HG03442 (cell line): Measurements from ENCODE around the gene ROBO2.

Experiments
- ATAC-seq: cut with Tn5 transposase; IDR thresholded peaks from one replicate; pipeline ENCODE4 v1.9.1; 2021; ENCODE audit warnings: mild to moderate bottlenecking, moderate library complexity; ENCODE audit not compliant: unreplicated experiment

Gene ROBO2

GRCh38 chr3:77541203-77541922 is 501.5 kb downstream of the ROBO2 start:
- ATAC-seq = no peak

- no peak for ATAC-seq
Observed at GRCh38 chr3:77546246-77546645, 506.3 kb downstream of the ROBO2 start.

- ATAC-seq = no peak
Observed at GRCh38 chr3:77549034-77549433, 509.1 kb downstream of the ROBO2 start.

- ATAC-seq = no peak
Observed at GRCh38 chr3:77553240-77553639, 513.3 kb downstream of the ROBO2 start.

- no peak for ATAC-seq
Observed at GRCh38 chr3:77562089-77562488, 522.2 kb downstream of the ROBO2 start.

GRCh38 chr3:77563012-77563411 is 523.1 kb downstream of the ROBO2 start:
- ATAC-seq = no peak

- no peak for ATAC-seq
Observed at GRCh38 chr3:77566055-77566454, 526.2 kb downstream of the ROBO2 start.

- ATAC-seq = no peak
Observed at GRCh38 chr3:77571971-77572715, 532.2 kb downstream of the ROBO2 start.

GRCh38 chr3:77577264-77577663 is 537.4 kb downstream of the ROBO2 start:
- no peak for ATAC-seq

GRCh38 chr3:77586216-77586615 is 546.3 kb downstream of the ROBO2 start:
- no peak for ATAC-seq

- no peak for ATAC-seq
Observed at GRCh38 chr3:77588863-77589262, 549.0 kb downstream of the ROBO2 start.

GRCh38 chr3:77590191-77590590 is 550.3 kb downstream of the ROBO2 start:
- ATAC-seq = no peak

GRCh38 chr3:77595371-77595870 is 555.5 kb downstream of the ROBO2 start:
- no peak for ATAC-seq

- no peak for ATAC-seq
Observed at GRCh38 chr3:77599948-77600347, 560.0 kb downstream of the ROBO2 start.

- ATAC-seq = no peak
Observed at GRCh38 chr3:77601823-77602415, 562.0 kb downstream of the ROBO2 start.

GRCh38 chr3:77602722-77603121 is 562.8 kb downstream of the ROBO2 start:
- ATAC-seq = no peak

GRCh38 chr3:77605308-77605707 is 565.4 kb downstream of the ROBO2 start:
- ATAC-seq = no peak

GRCh38 chr3:77605865-77606264 is 566.0 kb downstream of the ROBO2 start:
- ATAC-seq = no peak

- no peak for ATAC-seq
Observed at GRCh38 chr3:77606372-77606771, 566.5 kb downstream of the ROBO2 start.

- no peak for ATAC-seq
Observed at GRCh38 chr3:77618686-77619085, 578.8 kb downstream of the ROBO2 start.

GRCh38 chr3:77620009-77620408 is 580.1 kb downstream of the ROBO2 start:
- ATAC-seq = no peak

- no peak for ATAC-seq
Observed at GRCh38 chr3:77623500-77623899, 583.6 kb downstream of the ROBO2 start.
